ENCODE data around the gene C11orf52.

C11orf52 gene

DNA sequence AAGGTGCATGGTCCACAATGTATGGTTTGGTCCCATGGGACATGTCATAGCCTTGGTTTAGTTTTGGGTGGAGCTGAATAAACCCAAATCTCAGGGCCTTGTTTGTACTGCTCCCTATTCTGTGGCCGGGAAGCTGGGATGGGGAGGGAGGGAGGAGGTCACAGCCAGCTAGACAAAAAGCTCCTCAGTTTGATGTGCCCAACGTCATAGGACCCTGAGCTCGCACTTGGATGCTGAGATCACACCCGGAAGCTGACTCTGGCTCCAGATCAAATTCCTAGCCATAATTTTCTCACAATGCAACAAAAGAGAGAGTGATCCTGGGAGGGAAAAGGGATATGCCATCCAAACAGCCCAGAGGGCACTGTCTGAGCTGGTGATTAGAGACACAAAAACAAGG is 4.7 kb upstream of the C11orf52 start:
- H3K36me3 ChIP-seq (ENCODE audit: control insufficient read depth, insufficient read depth, low read length, severe bottlenecking): peaks cover 9% of the 10 kb centered on the region
- H3K4me3 ChIP-seq (ENCODE audit: low read length): peak overlapping the region; percentile 84
- DNase-seq (ENCODE audit: low read depth): peak; percentile 58
- H3K9ac ChIP-seq (ENCODE audit: low read length): peak overlapping the region; percentile 99
- no peaks in the 10 kb centered on the region for H3K27me3 ChIP-seq (replicated peaks; ENCODE audit: control insufficient read depth, insufficient read depth, low read length)
- peaks cover 59% of the 10 kb centered on the region for H3K4me1 ChIP-seq (ENCODE audit: control insufficient read depth, insufficient read depth, low read length)
- no peaks in the 10 kb centered on the region for H3K9me3 ChIP-seq (ENCODE audit: control insufficient read depth, low read length)

DNA sequence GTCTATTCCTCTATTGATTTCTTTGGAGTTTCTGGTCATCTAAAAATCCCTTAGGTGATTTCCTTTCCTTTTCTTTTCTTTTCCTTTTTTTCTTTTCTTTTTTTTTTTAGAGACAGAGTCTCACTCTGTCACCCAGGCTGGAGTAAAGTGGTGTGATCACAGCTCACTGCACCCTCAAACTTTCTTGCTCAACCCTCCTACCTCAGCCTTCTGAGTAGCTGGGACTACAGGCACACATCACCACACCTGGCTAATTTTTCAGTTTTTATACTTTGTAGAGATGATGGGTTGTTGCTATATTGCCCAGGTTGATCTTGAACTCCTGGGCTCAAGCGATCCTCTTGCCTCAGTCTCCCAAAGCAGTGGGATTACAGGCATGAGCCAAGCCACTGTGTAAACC is 1.9 kb upstream of the C11orf52 start:
- no peaks in the 10 kb centered on the region for H3K9me3 ChIP-seq (ENCODE audit: control insufficient read depth, low read length)
- H3K4me3 ChIP-seq (ENCODE audit: low read length): no peak overlapping the region
- H3K27me3 ChIP-seq (replicated peaks; ENCODE audit: control insufficient read depth, insufficient read depth, low read length): no peaks in the 10 kb centered on the region
- H3K9ac ChIP-seq (ENCODE audit: low read length): no peak overlapping the region
- DNase-seq (ENCODE audit: low read depth): no peak
- peaks cover 44% of the 10 kb centered on the region for H3K4me1 ChIP-seq (ENCODE audit: control insufficient read depth, insufficient read depth, low read length)
- H3K36me3 ChIP-seq (ENCODE audit: control insufficient read depth, insufficient read depth, low read length, severe bottlenecking): no peaks in the 10 kb centered on the region

DNA sequence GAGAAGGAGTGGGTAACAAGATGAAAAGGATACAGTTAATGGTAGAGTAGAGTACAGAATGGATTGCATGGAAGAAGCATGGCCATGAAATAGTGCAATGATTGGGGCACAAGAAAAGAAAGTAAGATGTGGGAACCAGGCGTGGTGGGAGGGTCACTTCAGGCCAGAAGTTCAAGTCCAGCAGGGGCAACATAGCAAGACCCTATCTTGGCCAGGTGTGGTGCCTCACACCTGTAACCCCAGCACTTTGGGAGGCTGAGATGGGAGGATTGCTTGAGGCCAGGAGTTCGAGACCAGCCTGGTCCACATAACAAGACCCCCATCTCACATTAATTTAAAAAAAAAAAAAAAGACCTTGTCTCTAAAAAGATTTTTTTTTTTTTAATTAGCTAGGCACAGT is 1.4 kb upstream of the C11orf52 start:
- Histone ChIP-seq H3K27me3 (replicated peaks; ENCODE audit: control insufficient read depth, insufficient read depth, low read length) (no peaks in the 10 kb centered on the region), H3K36me3 (ENCODE audit: control insufficient read depth, insufficient read depth, low read length, severe bottlenecking) (no peaks in the 10 kb centered on the region), H3K9ac (ENCODE audit: low read length) (no peak overlapping the region), H3K9me3 (ENCODE audit: control insufficient read depth, low read length) (no peaks in the 10 kb centered on the region), H3K4me3 (ENCODE audit: low read length) (no peak overlapping the region), H3K4me1 (ENCODE audit: control insufficient read depth, insufficient read depth, low read length) (peaks cover 46% of the 10 kb centered on the region)
- no peak for DNase-seq (ENCODE audit: low read depth)

DNA sequence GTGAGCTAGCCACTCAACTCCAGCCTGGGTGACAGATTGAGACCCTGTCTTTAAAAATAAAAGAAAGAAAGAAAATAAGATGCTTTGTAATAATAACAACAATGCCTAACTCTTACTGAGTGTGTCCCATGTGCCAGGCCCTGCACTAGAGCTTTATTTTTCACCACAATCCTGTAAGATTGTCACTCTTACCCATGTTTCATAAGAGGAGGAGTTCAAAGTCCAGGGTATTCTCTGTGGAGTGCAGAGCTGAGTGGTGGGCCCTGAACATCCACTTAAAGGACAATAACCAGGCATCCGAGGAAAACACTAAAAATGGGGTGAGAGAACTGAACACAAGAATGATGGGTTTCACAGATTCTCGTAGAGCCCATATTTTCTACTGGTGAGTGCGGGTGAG is 925 bp upstream of the C11orf52 start:
- H3K9ac ChIP-seq (ENCODE audit: low read length): no peak overlapping the region
- DNase-seq (ENCODE audit: low read depth): no peak
- no peaks in the 10 kb centered on the region for H3K9me3 ChIP-seq (ENCODE audit: control insufficient read depth, low read length)
- H3K27me3 ChIP-seq (replicated peaks; ENCODE audit: control insufficient read depth, insufficient read depth, low read length): no peaks in the 10 kb centered on the region
- H3K4me3 ChIP-seq (ENCODE audit: low read length): no peak overlapping the region
- no peaks in the 10 kb centered on the region for H3K36me3 ChIP-seq (ENCODE audit: control insufficient read depth, insufficient read depth, low read length, severe bottlenecking)
- H3K4me1 ChIP-seq (ENCODE audit: control insufficient read depth, insufficient read depth, low read length): peaks cover 50% of the 10 kb centered on the region

DNA sequence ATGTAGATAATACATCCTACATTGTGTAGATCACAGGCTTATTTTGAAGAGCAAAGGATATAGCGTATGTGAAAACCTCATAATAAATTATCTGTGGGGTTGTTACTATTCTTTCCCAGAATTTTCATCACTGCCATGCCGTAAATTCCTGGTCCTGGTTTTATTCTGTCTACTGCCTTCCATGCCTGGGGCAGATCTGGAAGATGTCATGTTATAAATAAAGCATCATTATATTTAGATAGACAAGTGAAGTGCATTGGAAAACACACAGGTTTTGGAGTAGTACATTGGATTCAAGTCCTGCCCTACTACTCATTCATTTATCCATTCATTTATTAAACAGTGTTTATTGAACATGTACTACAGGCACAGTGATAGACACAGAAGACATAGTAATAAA is 2.2 kb downstream of the C11orf52 start:
- Histone ChIP-seq H3K9me3 (ENCODE audit: control insufficient read depth, low read length) (no peaks in the 10 kb centered on the region), H3K4me1 (ENCODE audit: control insufficient read depth, insufficient read depth, low read length) (peaks cover 56% of the 10 kb centered on the region), H3K27me3 (replicated peaks; ENCODE audit: control insufficient read depth, insufficient read depth, low read length) (no peaks in the 10 kb centered on the region), H3K4me3 (ENCODE audit: low read length) (no peak overlapping the region), H3K36me3 (ENCODE audit: control insufficient read depth, insufficient read depth, low read length, severe bottlenecking) (no peaks in the 10 kb centered on the region), H3K9ac (ENCODE audit: low read length) (no peak overlapping the region)
- no peak for DNase-seq (ENCODE audit: low read depth)

DNA sequence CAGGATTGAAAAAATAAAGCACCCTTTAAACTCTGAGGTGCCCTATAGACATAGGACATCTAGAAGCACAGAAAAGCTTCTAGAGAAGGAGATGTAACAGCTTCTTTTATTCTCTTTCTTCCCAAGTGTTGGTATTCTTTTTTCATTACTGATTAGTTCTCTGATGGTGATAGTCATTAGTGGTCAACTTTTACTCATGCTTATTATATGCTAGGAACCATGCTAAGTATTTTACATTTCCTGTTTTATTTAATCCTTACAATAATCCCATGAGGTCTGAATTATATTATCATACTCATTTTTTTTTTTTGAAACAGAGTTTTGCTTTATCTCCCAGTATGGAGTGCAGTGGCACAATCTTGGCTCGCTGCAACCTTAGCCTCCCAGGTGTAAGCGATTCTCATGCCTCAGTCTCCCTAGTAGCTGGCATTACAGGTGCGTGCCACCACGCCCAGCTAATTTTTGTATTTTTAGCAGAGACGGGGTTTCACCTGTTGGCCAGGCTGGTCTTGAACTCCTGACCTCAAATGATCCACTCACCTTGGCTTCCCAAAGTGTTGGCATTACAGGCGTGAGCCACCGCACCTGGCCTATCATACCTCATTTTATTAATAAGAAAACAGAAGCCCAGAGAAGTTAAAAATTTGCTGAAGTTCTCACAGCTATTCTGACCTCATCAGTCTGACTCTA is 3.0 kb downstream of the C11orf52 start:
- Histone ChIP-seq H3K36me3 (ENCODE audit: control insufficient read depth, insufficient read depth, low read length, severe bottlenecking) (no peaks in the 10 kb centered on the region), H3K9ac (ENCODE audit: low read length) (peak overlapping the region; percentile 91), H3K9me3 (ENCODE audit: control insufficient read depth, low read length) (no peaks in the 10 kb centered on the region), H3K27me3 (replicated peaks; ENCODE audit: control insufficient read depth, insufficient read depth, low read length) (no peaks in the 10 kb centered on the region), H3K4me1 (ENCODE audit: control insufficient read depth, insufficient read depth, low read length) (peaks cover 63% of the 10 kb centered on the region), H3K4me3 (ENCODE audit: low read length) (no peak overlapping the region)
- DNase-seq (ENCODE audit: low read depth): no peak

DNA sequence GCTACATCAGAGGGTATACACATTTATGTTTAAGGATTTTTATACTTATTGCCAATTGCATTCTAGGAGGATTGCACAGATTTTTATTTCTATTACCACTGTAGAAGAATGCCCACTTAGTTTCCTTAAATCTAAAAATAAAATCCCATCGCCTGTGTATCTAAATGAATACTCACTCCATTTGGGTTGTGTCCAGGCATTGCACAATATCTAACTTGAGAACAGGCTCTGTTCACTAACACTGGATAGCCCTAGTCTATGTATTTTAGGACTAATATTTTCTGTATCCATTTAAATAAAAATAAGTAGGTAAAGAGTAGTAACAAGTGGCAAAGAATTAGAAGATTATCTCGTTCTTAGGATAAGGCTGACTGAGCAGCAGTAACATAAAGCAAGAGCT is 4.1 kb downstream of the C11orf52 start:
- Histone ChIP-seq H3K9ac (ENCODE audit: low read length) (peak overlapping the region; percentile 91), H3K27me3 (replicated peaks; ENCODE audit: control insufficient read depth, insufficient read depth, low read length) (no peaks in the 10 kb centered on the region), H3K4me3 (ENCODE audit: low read length) (peak overlapping the region; percentile 72), H3K9me3 (ENCODE audit: control insufficient read depth, low read length) (no peaks in the 10 kb centered on the region), H3K36me3 (ENCODE audit: control insufficient read depth, insufficient read depth, low read length, severe bottlenecking) (no peaks in the 10 kb centered on the region), H3K4me1 (ENCODE audit: control insufficient read depth, insufficient read depth, low read length) (peaks cover 70% of the 10 kb centered on the region)
- peak; percentile 96 for DNase-seq (ENCODE audit: low read depth)

DNA sequence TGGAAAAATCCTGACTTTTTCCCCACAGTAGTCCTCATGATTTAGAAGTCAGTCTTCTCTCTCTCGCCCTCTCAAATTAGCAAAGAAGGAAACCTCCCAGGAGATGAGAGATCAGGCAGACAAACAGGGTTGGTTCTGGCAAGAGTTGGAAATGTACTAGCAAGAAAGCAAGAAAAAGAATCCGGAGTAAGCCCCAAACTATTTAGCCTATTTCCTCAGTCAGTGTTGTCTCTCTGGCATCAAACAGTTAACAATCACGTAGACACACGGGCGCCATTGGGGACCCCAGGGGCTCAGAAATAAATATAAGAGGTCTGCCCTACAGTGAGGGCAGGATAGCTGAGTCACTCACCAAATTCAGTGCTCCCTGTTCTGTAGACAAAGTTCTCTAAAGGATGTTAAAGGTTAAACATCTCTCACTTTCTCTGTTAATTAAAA is 4.7 kb downstream of the C11orf52 start:
- peak; percentile 62 for DNase-seq (ENCODE audit: low read depth)
- H3K27me3 ChIP-seq (replicated peaks; ENCODE audit: control insufficient read depth, insufficient read depth, low read length): no peaks in the 10 kb centered on the region
- H3K4me3 ChIP-seq (ENCODE audit: low read length): peak overlapping the region; percentile 72
- H3K4me1 ChIP-seq (ENCODE audit: control insufficient read depth, insufficient read depth, low read length): peaks cover 68% of the 10 kb centered on the region
- no peaks in the 10 kb centered on the region for H3K9me3 ChIP-seq (ENCODE audit: control insufficient read depth, low read length)
- peak overlapping the region; percentile 91 for H3K9ac ChIP-seq (ENCODE audit: low read length)
- no peaks in the 10 kb centered on the region for H3K36me3 ChIP-seq (ENCODE audit: control insufficient read depth, insufficient read depth, low read length, severe bottlenecking)

DNA sequence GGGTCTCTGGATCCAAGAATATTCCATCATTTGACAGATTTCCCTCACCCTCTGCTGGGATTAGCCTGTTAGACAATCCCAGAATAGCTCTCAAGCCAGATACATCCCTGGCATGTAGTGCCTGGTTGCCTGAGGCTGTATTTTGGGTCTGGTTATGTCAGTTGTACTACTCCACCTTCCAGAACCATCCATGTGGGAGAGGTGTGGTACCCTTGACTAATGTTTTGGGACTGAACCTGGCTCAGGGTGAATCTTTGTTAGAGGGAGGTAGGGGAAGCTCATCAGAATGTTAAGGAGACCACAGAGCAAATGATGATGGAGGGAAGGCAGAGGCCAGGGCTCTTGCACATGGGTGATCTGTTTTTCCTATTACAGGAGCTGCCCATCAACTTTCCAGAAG is 5.2 kb downstream of the C11orf52 start:
- H3K9me3 ChIP-seq (ENCODE audit: control insufficient read depth, low read length): no peaks in the 10 kb centered on the region
- DNase-seq (ENCODE audit: low read depth): peak; percentile 52
- H3K27me3 ChIP-seq (replicated peaks; ENCODE audit: control insufficient read depth, insufficient read depth, low read length): no peaks in the 10 kb centered on the region
- no peaks in the 10 kb centered on the region for H3K36me3 ChIP-seq (ENCODE audit: control insufficient read depth, insufficient read depth, low read length, severe bottlenecking)
- peak overlapping the region; percentile 91 for H3K9ac ChIP-seq (ENCODE audit: low read length)
- H3K4me1 ChIP-seq (ENCODE audit: control insufficient read depth, insufficient read depth, low read length): peaks cover 62% of the 10 kb centered on the region
- peak overlapping the region; percentile 72 for H3K4me3 ChIP-seq (ENCODE audit: low read length)

DNA sequence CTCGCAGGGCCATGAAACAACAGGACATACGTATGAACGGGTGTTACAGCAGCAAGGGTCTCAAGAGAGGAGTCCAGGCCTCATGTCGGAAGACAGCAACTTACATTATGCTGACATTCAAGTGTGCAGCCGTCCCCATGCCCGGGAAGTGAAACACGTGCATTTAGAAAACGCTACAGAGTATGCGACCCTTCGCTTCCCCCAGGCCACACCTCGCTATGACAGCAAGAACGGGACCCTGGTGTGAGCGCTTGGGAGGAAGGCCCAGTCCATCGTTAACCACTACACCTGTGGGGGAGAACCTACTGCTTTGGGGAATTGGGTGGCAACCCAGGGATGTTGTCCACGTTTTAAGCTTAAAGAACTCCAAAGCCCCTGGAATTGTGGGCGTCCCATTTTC is 7.2 kb downstream of the C11orf52 start:
- Histone ChIP-seq H3K9ac (ENCODE audit: low read length) (peak overlapping the region; percentile 69), H3K27me3 (replicated peaks; ENCODE audit: control insufficient read depth, insufficient read depth, low read length) (no peaks in the 10 kb centered on the region), H3K4me1 (ENCODE audit: control insufficient read depth, insufficient read depth, low read length) (peaks cover 78% of the 10 kb centered on the region), H3K4me3 (ENCODE audit: low read length) (peak overlapping the region; percentile 73), H3K9me3 (ENCODE audit: control insufficient read depth, low read length) (no peaks in the 10 kb centered on the region), H3K36me3 (ENCODE audit: control insufficient read depth, insufficient read depth, low read length, severe bottlenecking) (no peaks in the 10 kb centered on the region)
- DNase-seq (ENCODE audit: low read depth): no peak

DNA sequence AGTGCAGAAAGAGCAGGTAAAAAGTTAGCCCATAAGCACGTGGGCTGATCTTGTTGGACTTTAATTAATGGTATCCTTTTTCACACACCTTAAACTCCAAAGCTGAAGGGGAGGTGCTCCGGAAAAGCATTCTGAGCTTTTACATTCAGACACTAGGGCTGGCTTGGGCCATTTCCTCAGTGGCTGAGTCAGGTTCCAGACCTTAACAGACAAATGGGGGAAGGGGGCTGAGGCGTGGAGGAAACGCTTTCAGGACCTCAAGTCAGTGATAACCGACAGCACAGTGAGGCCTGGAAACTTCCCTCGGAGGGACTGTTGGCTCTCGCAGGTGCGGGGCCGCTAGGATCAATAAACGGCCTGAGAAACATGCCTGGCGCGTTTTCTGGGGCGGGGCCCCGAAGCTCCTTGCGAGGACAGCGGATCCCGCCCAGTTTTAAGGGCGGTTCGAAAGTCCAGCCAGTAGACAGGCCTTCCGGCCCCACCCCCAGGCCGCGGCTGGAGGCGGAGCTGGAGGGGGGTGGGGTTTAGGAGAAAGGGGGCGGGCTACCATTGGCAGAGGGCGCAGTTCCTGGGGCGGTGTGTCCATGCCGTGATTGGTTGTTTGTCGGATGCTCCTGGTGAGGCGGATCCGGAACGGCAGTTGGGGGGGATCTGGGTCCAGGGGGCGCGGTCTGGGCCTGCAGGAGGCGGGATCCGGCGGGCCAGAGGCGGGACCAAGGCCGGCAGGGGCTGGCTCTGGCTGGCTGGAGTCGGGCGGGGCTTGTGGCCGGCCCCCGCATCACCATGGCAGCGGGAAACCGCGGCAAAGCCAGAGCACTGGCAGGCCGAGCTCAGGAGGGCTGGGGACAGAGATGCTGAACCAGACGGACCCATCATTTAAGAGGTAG is 8.0 kb downstream of the C11orf52 start:
- Histone ChIP-seq H3K4me1 (ENCODE audit: control insufficient read depth, insufficient read depth, low read length) (peaks cover 72% of the 10 kb centered on the region), H3K4me3 (ENCODE audit: low read length) (peak overlapping the region; percentile 80), H3K9ac (ENCODE audit: low read length) (peak overlapping the region; percentile 76), H3K9me3 (ENCODE audit: control insufficient read depth, low read length) (no peaks in the 10 kb centered on the region), H3K27me3 (replicated peaks; ENCODE audit: control insufficient read depth, insufficient read depth, low read length) (no peaks in the 10 kb centered on the region), H3K36me3 (ENCODE audit: control insufficient read depth, insufficient read depth, low read length, severe bottlenecking) (no peaks in the 10 kb centered on the region)
- peak; percentile 99 for DNase-seq (ENCODE audit: low read depth)

Data from adipocyte (in vitro differentiated cells).